ENCODE data around the gene APLN.

Gene APLN

DNA sequence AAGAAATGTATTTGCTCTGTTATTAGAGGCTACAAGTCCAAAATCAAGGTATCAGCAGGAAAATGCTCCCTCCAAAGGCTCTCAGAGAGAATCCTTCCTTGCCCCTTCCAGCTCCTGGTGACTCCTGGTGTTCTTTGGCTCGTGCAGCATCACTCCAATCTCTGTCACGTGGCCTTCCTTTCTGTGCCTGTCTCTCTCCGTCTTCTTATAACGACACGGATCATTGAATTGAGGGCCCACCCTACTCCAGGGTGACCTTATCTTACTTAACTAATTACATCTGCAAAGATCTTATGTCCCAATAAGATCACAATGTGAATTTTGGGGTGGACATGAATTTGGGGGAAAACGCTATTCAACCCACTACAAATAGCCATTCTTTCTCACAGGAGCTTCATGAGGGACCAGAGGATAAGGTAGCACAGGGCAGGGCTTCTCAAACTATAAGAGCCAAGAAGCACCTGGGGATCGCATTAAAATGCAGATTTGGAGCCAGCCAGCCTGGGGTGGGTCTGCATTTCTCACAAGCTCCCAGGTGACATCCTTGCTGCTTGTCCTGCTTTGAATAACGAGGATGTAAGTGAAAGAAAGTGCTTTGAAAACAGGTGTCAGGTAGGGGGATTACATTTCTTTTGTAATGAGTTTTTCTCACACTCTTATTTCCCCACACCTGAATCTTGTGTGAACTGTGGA, 41.9 kb upstream of the APLN start:
- TF ChIP-seq CTCF (conservative IDR thresholded peaks at IDR 0.05; ENCODE audit: control insufficient read depth, insufficient read depth, low read depth, low read length), result no peak
- no peak for DNase-seq (ENCODE audit: low read depth)
- H3K4me3 ChIP-seq (ENCODE audit: control insufficient read depth, low read depth, low read length), result no peak overlapping the region

DNA sequence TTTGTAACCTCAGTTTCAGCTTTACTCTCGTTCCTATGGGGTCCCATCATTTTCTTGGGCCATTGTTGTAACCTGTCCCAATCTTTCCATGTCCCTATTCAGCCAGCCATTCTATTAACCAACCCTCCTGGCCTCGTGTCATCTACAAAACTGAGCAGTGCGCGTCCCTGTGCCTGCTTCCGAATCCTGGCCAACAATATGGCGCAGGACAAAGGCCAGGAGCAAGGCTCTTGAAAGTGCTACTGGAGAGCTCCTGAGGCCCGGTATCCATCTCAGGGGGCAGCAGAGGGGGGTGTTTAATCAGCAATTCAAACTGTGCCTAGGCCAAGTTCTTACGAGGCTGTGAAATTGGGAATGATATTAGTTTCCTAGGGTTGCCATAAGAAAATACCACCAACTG, 41.2 kb upstream of the APLN start:
- DNase-seq (ENCODE audit: low read depth), result no peak
- TF ChIP-seq CTCF (conservative IDR thresholded peaks at IDR 0.05; ENCODE audit: control insufficient read depth, insufficient read depth, low read depth, low read length), result no peak

GRCh38 chrX:129695535-129695934, 40.8 kb upstream of the APLN start:
- no peak for DNase-seq (ENCODE audit: low read depth)
- TF ChIP-seq CTCF (conservative IDR thresholded peaks at IDR 0.05; ENCODE audit: control insufficient read depth, insufficient read depth, low read depth, low read length), result no peak

More for the DNA sequence above, 41.2 kb upstream of the APLN start:
- H3K4me3 ChIP-seq (ENCODE audit: control insufficient read depth, low read depth, low read length), result no peak overlapping the region

DNA sequence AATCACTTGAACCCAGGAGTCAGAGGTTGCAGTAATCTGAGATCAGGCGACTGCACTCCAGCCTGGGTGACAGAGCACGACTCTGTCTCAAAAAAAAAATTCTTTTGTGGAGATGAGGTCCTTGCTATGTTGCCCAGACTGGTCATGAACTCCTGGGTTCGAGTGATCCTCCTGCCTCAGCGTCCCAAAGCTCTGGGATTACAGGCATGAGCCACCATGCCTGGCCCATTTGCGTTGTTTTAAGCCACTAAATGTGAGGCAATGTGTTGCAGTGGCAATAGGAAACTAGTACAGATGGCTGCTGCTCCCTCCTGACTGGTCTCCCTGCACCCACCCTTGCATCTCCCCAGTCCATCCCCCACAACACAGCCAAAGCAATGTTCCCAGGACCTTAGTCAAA, 40.0 kb upstream of the APLN start:
- no peak for TF ChIP-seq CTCF (conservative IDR thresholded peaks at IDR 0.05; ENCODE audit: control insufficient read depth, insufficient read depth, low read depth, low read length)
- DNase-seq (ENCODE audit: low read depth), result no peak
- no peak overlapping the region for H3K4me3 ChIP-seq (ENCODE audit: control insufficient read depth, low read depth, low read length)

More at GRCh38 chrX:129695535-129695934, 40.8 kb upstream of the APLN start:
- no peak overlapping the region for H3K4me3 ChIP-seq (ENCODE audit: control insufficient read depth, low read depth, low read length)

GRCh38 chrX:129693354-129693753, 38.6 kb upstream of the APLN start:
- DNase-seq (ENCODE audit: low read depth), result no peak
- TF ChIP-seq CTCF (conservative IDR thresholded peaks at IDR 0.05; ENCODE audit: control insufficient read depth, insufficient read depth, low read depth, low read length), result no peak
- H3K4me3 ChIP-seq (ENCODE audit: control insufficient read depth, low read depth, low read length), result no peak overlapping the region

- no peak overlapping the region for H3K4me3 ChIP-seq (ENCODE audit: control insufficient read depth, low read depth, low read length)
- peak; percentile 13 for TF ChIP-seq CTCF (conservative IDR thresholded peaks at IDR 0.05; ENCODE audit: control insufficient read depth, insufficient read depth, low read depth, low read length)
- peak; percentile 95 for DNase-seq (ENCODE audit: low read depth)
Observed at GRCh38 chrX:129690435-129690834, 35.7 kb upstream of the APLN start.
